Activated CD8-positive, alpha-beta memory T cell treated with anti-CD3 and anti-CD28 coated beads, Interleukin-2, amount 50 U/mL, for 1 hour (primary cell): ENCODE data around the gene TRMT6.

ENCODE experiments used
- DNase-seq: peaks from one replicate; pipeline ENCODE4 v3.0.0-alpha.2; 2020; ENCODE audit errors: extremely low read depth

TRMT6 gene

GRCh38 chr20:5949943-5950270 lies 426 bp downstream of the TRMT6 start:
- no peak for DNase-seq

- DNase-seq, result no peak
Measured at GRCh38 chr20:5947276-5947675, 3.1 kb downstream of the TRMT6 start.

- DNase-seq, result no peak
Measured at GRCh38 chr20:5945963-5946362, 4.4 kb downstream of the TRMT6 start.

- no peak for DNase-seq
Measured at GRCh38 chr20:5938456-5939029, 11.8 kb downstream of the TRMT6 start.

GRCh38 chr20:5936238-5936637 lies 14.1 kb downstream of the TRMT6 start:
- no peak for DNase-seq

- DNase-seq, result no peak
Measured at GRCh38 chr20:5935384-5935783, 14.9 kb downstream of the TRMT6 start.

GRCh38 chr20:5933802-5934436 lies 16.4 kb downstream of the TRMT6 start:
- no peak for DNase-seq

- DNase-seq, result no peak
Measured at GRCh38 chr20:5932796-5933195, 17.5 kb downstream of the TRMT6 start.

- DNase-seq, result no peak
Measured at GRCh38 chr20:5931411-5931810, 18.9 kb downstream of the TRMT6 start.

- DNase-seq, result no peak
Measured at GRCh38 chr20:5928836-5929715, 21.3 kb downstream of the TRMT6 start.

- no peak for DNase-seq
Measured at GRCh38 chr20:5927749-5928462, 22.4 kb downstream of the TRMT6 start.

GRCh38 chr20:5925551-5925950 lies 24.8 kb downstream of the TRMT6 start:
- DNase-seq, result no peak

GRCh38 chr20:5923493-5923892 lies 26.8 kb downstream of the TRMT6 start:
- no peak for DNase-seq

GRCh38 chr20:5920581-5920980 lies 29.8 kb downstream of the TRMT6 start:
- DNase-seq, result no peak

- no peak for DNase-seq
Measured at GRCh38 chr20:5919626-5920544, 30.4 kb downstream of the TRMT6 start.

- no peak for DNase-seq
Measured at GRCh38 chr20:5918856-5919625, 31.3 kb downstream of the TRMT6 start.

- DNase-seq, result no peak
Measured at GRCh38 chr20:5914859-5915258, 35.5 kb downstream of the TRMT6 start.

- DNase-seq, result no peak
Measured at GRCh38 chr20:5913166-5913565, 37.2 kb downstream of the TRMT6 start.

GRCh38 chr20:5910186-5910585 lies 40.1 kb downstream of the TRMT6 start:
- no peak for DNase-seq

- DNase-seq, result no peak
Measured at GRCh38 chr20:5908981-5909380, 41.4 kb downstream of the TRMT6 start.

- no peak for DNase-seq
Measured at GRCh38 chr20:5900908-5901307, 49.4 kb downstream of the TRMT6 start.
